Liver (tissue), 9 donors: ENCODE results near the gene CKMT2. TPM values are rescaled to one million over a fixed set of nuclear protein-coding genes. Genes with fewer than 3 reads are reported as not detected.

Experiments
- DNase-seq: peaks from one replicate; pipeline ENCODE4 v3.0.0-alpha.2; 2017; ENCODE audit warnings: low spot score
- H3K27ac ChIP-seq, 2 donors: one replicate each; pipeline ENCODE4 v1.7.0; 2013; ENCODE audit warnings: inconsistent platforms in 2 of 2, low read length in 2 of 2, control low read depth in 1 of 2, low read depth in 1 of 2, mild to moderate bottlenecking in 1 of 2
- H3K27me3 ChIP-seq, 4 donors: one replicate each; pipeline versions ENCODE4 v1.6.1 to v1.7.0; 2013; ENCODE audit warnings: low read length in 3 of 4, inconsistent platforms in 1 of 4, mild to moderate bottlenecking in 1 of 4, moderate library complexity in 1 of 4; ENCODE audit not compliant: control insufficient read depth in 4 of 4, insufficient read depth in 4 of 4
- H3K36me3 ChIP-seq, 4 donors: one replicate each; pipeline versions ENCODE4 v1.6.1 to v1.7.0; 2013; ENCODE audit warnings: low read length in 3 of 4, mild to moderate bottlenecking in 3 of 4, low read depth in 1 of 4, moderate library complexity in 1 of 4; ENCODE audit not compliant: control insufficient read depth in 4 of 4, insufficient read depth in 3 of 4
- H3K4me1 ChIP-seq, 4 donors: one replicate each; pipeline versions ENCODE4 v1.6.1 to v1.7.0; 2013; ENCODE audit warnings: low read length in 3 of 4, mild to moderate bottlenecking in 3 of 4, moderate library complexity in 1 of 4; ENCODE audit not compliant: control insufficient read depth in 4 of 4, insufficient read depth in 4 of 4
- H3K4me3 ChIP-seq, 3 donors: one replicate each; pipeline versions ENCODE4 v1.6.1 to v1.7.0; 2013; ENCODE audit warnings: low read length in 3 of 3, control low read depth in 1 of 3, low read depth in 1 of 3, mild to moderate bottlenecking in 1 of 3
- H3K9ac ChIP-seq, 2 donors: one replicate each; pipeline ENCODE4 v1.7.0; 2013; ENCODE audit warnings: low read length in 2 of 2, mild to moderate bottlenecking in 2 of 2, moderate library complexity in 2 of 2, control low read depth in 1 of 2, low read depth in 1 of 2
- H3K9me3 ChIP-seq, 4 donors: one replicate each; pipeline versions ENCODE4 v1.6.1 to v1.7.0; 2013; ENCODE audit warnings: low read length in 3 of 4; ENCODE audit not compliant: control insufficient read depth in 4 of 4
- EGR1 ChIP-seq, 2 donors: IDR thresholded peaks; 2 replicates each; pipeline ENCODE4 v1.6.1; 2016 to 2018; ENCODE audit warnings: antibody characterized with exemption in 2 of 2, low read depth in 2 of 2
- FOXA1 ChIP-seq: IDR thresholded peaks from 2 replicates; pipeline ENCODE4 v1.6.1; 2016; ENCODE audit warnings: antibody characterized with exemption
- FOXA2 ChIP-seq: IDR thresholded peaks from 2 replicates; pipeline ENCODE4 v1.6.1; 2016; ENCODE audit warnings: antibody characterized with exemption
- GABPA ChIP-seq, 2 donors: IDR thresholded peaks in 1 of 2; conservative IDR thresholded peaks in 1 of 2; 2 replicates each; pipeline ENCODE4 v1.6.1; 2016; ENCODE audit warnings: antibody characterized with exemption in 2 of 2, mild to moderate bottlenecking in 1 of 2, moderate library complexity in 1 of 2
- HNF4A ChIP-seq, 2 donors: conservative IDR thresholded peaks; 2 replicates each; pipeline ENCODE4 v1.6.1; 2016; ENCODE audit warnings: antibody characterized with exemption in 2 of 2, mild to moderate bottlenecking in 2 of 2
- HNF4G ChIP-seq: IDR thresholded peaks from 2 replicates; pipeline ENCODE4 v1.6.1; 2016; ENCODE audit warnings: antibody characterized with exemption
- JUND ChIP-seq, 2 donors: IDR thresholded peaks; 2 replicates each; pipeline ENCODE4 v1.6.1; 2016; ENCODE audit warnings: antibody characterized with exemption in 2 of 2
- RAD21 ChIP-seq, 2 donors: IDR thresholded peaks; 2 replicates each; pipeline ENCODE4 v1.6.1; 2016; ENCODE audit warnings: antibody characterized with exemption in 2 of 2, mild to moderate bottlenecking in 2 of 2
- RXRA ChIP-seq, 2 donors: IDR thresholded peaks; 2 replicates each; pipeline ENCODE4 v1.6.1; 2017 to 2018; ENCODE audit warnings: antibody characterized with exemption in 2 of 2, mild to moderate bottlenecking in 1 of 2
- SP1 ChIP-seq: IDR thresholded peaks from 2 replicates; pipeline ENCODE4 v1.6.1; 2018; ENCODE audit warnings: antibody characterized with exemption, mild to moderate bottlenecking
- TAF1 ChIP-seq: conservative IDR thresholded peaks from 2 replicates; pipeline ENCODE4 v1.6.1; 2016; ENCODE audit warnings: antibody characterized with exemption, mild to moderate bottlenecking
- YY1 ChIP-seq: IDR thresholded peaks from 2 replicates; pipeline ENCODE4 v1.6.1; 2016; ENCODE audit warnings: antibody characterized with exemption, mild to moderate bottlenecking
- WGBS: extraction: QIAGEN DNeasy Blood & Tissue Kit; methylation state at CpG from one replicate; pipeline ENCODE4 v1.1.7; 2013; 5-methylcytosine and 5-hydroxymethylcytosine counted together
- polyA plus RNA-seq, 2 donors: library from polyadenylated mRNA; stranded (reverse) in 1 of 2; unstranded in 1 of 2; fragments of 200-250 nt in 1 of 2; fragments of >200 nt in 1 of 2; fragmentation: Nextera tagmentation in 1 of 2; extraction: Ambion mirVana in 1 of 2; gene quantifications; one replicate each; pipeline versions ENCODE4 v1.2.1 to v1.2.3, GENCODE V29; 2013 to 2015
- total RNA-seq, 2 donors: library from RNA; depleted of rRNA; stranded (reverse); fragments of >200 nt; gene quantifications; one replicate each; pipeline ENCODE4 v1.2.3, GENCODE V29; 2014
- TF ChIP-seq, protein P1 (sequence below): fragments of 150-350 bp; IDR thresholded peaks from 2 replicates; pipeline ENCODE4 v1.5.1; 2017; ENCODE audit warnings: improper control_type of control experiment, low read depth, low read length; ENCODE audit not compliant: missing input control
- TF ChIP-seq, protein P2 (sequence below): IDR thresholded peaks from 2 replicates; pipeline ENCODE4 v1.6.1; 2016; ENCODE audit warnings: antibody characterized with exemption
- TF ChIP-seq, protein P3 (sequence below): IDR thresholded peaks from 2 replicates; pipeline ENCODE4 v1.6.1; 2016; ENCODE audit warnings: antibody characterized with exemption, mild to moderate bottlenecking
- TF ChIP-seq, protein P4 (sequence below): IDR thresholded peaks from 2 replicates; pipeline ENCODE4 v1.6.1; 2016; ENCODE audit warnings: antibody characterized with exemption
- donor health status: healthy.
- donor health status: healthy.
- donor health status: healthy.
- donor health status: healthy.
- donor health status: healthy.

Gene CKMT2
- total and polyA plus RNA-seq, 4 donors: 0.20 to 2.6 (median 0.82) TPM

DNA sequence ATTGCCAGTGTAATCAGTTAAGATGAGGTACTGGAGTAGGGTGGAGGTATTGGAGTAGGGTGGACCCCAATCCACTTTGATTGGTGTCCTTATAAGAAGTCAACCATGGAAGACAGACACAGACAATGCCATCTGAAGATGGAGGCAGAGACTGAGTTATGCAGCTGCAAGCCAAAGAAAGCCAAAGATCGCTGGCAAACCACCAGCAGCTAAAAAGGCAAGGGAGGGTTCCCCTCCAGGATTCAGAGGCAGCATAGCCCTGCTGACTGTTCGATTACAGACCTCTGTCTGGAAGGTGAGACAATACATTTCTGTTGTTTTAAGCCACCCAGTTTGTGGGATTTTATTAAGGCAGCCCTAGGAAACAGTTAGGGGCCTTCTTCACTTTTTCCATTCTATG lies 30.5 kb upstream of the CKMT2 start:
- H3K4me1 ChIP-seq: no peaks in the 10 kb centered on the region
- no peak for DNase-seq
- no peak for TF ChIP-seq YY1
- TF ChIP-seq RXRA (IDR thresholded peaks at IDR 0.05): no peak
- TF ChIP-seq GABPA (IDR thresholded peaks at IDR 0.05 in 1 of 2, conservative IDR thresholded peaks at IDR 0.05 in 1 of 2): no peak
- no peak for TF ChIP-seq RAD21 (IDR thresholded peaks at IDR 0.05)
- TF ChIP-seq, protein P1, sequence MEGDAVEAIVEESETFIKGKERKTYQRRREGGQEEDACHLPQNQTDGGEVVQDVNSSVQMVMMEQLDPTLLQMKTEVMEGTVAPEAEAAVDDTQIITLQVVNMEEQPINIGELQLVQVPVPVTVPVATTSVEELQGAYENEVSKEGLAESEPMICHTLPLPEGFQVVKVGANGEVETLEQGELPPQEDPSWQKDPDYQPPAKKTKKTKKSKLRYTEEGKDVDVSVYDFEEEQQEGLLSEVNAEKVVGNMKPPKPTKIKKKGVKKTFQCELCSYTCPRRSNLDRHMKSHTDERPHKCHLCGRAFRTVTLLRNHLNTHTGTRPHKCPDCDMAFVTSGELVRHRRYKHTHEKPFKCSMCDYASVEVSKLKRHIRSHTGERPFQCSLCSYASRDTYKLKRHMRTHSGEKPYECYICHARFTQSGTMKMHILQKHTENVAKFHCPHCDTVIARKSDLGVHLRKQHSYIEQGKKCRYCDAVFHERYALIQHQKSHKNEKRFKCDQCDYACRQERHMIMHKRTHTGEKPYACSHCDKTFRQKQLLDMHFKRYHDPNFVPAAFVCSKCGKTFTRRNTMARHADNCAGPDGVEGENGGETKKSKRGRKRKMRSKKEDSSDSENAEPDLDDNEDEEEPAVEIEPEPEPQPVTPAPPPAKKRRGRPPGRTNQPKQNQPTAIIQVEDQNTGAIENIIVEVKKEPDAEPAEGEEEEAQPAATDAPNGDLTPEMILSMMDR: no peak
- TF ChIP-seq HNF4G: no peak
- no peak for TF ChIP-seq HNF4A (conservative IDR thresholded peaks at IDR 0.05)
- no peak for TF ChIP-seq FOXA1
- TF ChIP-seq, protein P2, sequence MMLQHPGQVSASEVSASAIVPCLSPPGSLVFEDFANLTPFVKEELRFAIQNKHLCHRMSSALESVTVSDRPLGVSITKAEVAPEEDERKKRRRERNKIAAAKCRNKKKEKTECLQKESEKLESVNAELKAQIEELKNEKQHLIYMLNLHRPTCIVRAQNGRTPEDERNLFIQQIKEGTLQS: no peak
- no peak for TF ChIP-seq JUND (IDR thresholded peaks at IDR 0.05)
- TF ChIP-seq SP1: no peak
- H3K9ac ChIP-seq: no peak overlapping the region
- H3K9me3 ChIP-seq: no peaks in the 10 kb centered on the region
- H3K4me3 ChIP-seq: no peak overlapping the region
- no peaks in the 10 kb centered on the region for H3K36me3 ChIP-seq
- H3K27ac ChIP-seq: no peak overlapping the region
- no peaks in the 10 kb centered on the region for H3K27me3 ChIP-seq
- 84% methylated on average over 2 of the region's 2 CpGs for WGBS

DNA sequence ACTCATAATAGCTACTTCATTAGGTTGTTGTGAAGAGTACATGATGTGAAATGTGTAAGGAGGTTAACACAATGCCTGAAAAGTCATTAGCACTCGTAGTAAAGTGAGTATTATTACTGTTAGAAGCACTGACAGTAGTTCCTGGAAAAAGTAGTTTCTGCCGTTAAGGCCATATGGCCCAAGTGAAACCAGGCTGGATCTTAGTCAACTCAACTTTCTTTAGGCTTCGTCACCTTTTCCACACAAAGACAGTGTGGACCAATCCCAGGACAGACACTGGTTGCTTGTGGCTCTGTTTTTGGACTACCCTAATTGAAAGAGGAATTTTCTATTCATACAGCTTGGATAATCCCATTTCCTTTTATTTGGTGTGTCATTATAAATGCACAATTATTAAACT lies 29.4 kb upstream of the CKMT2 start:
- 94% methylated on average over 3 of the region's 3 CpGs for WGBS

More for the DNA sequence above, 29.4 kb upstream of the CKMT2 start:
- TF ChIP-seq, protein P3, sequence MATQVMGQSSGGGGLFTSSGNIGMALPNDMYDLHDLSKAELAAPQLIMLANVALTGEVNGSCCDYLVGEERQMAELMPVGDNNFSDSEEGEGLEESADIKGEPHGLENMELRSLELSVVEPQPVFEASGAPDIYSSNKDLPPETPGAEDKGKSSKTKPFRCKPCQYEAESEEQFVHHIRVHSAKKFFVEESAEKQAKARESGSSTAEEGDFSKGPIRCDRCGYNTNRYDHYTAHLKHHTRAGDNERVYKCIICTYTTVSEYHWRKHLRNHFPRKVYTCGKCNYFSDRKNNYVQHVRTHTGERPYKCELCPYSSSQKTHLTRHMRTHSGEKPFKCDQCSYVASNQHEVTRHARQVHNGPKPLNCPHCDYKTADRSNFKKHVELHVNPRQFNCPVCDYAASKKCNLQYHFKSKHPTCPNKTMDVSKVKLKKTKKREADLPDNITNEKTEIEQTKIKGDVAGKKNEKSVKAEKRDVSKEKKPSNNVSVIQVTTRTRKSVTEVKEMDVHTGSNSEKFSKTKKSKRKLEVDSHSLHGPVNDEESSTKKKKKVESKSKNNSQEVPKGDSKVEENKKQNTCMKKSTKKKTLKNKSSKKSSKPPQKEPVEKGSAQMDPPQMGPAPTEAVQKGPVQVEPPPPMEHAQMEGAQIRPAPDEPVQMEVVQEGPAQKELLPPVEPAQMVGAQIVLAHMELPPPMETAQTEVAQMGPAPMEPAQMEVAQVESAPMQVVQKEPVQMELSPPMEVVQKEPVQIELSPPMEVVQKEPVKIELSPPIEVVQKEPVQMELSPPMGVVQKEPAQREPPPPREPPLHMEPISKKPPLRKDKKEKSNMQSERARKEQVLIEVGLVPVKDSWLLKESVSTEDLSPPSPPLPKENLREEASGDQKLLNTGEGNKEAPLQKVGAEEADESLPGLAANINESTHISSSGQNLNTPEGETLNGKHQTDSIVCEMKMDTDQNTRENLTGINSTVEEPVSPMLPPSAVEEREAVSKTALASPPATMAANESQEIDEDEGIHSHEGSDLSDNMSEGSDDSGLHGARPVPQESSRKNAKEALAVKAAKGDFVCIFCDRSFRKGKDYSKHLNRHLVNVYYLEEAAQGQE: no peak
- no peak for TF ChIP-seq TAF1
- TF ChIP-seq FOXA2: no peak
- no peak for TF ChIP-seq YY1
- TF ChIP-seq EGR1 (IDR thresholded peaks at IDR 0.05; ENCODE audit: low read depth in 2 of 2): no peak
- no peak for TF ChIP-seq SP1
- TF ChIP-seq, protein P4, sequence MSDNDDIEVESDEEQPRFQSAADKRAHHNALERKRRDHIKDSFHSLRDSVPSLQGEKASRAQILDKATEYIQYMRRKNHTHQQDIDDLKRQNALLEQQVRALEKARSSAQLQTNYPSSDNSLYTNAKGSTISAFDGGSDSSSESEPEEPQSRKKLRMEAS: no peak
- Histone ChIP-seq H3K9me3 (no peaks in the 10 kb centered on the region), H3K9ac (no peak overlapping the region), H3K4me1 (no peaks in the 10 kb centered on the region), H3K27ac (no peak overlapping the region), H3K27me3 (no peaks in the 10 kb centered on the region), H3K36me3 (no peaks in the 10 kb centered on the region), H3K4me3 (no peak overlapping the region)
- no peak for DNase-seq
